Myocyte (in vitro differentiated cells): ENCODE data around the gene EPO. TPM values are rescaled to one million over a fixed set of nuclear protein-coding genes. Genes with fewer than 3 reads are reported as not detected.

Experiments used
- DNase-seq: peaks from one replicate; pipeline ENCODE4 v3.0.0-alpha.2; 2012; ENCODE audit warnings: low read depth
- polyA plus RNA-seq: library from polyadenylated mRNA; unstranded; fragments of >200 nt; gene quantifications from one replicate; pipeline ENCODE4 v1.2.1, GENCODE V29; 2012; ENCODE audit warnings: missing spikeins
- total RNA-seq: library from RNA; depleted of rRNA; stranded (reverse); fragments of >200 nt; gene quantifications from 2 replicates; pipeline ENCODE4 v1.2.3, GENCODE V29; 2014

The EPO gene
- 0.16 and 0.88 TPM in 2 replicates for total RNA-seq
- polyA plus RNA-seq = 0.18 TPM

DNA sequence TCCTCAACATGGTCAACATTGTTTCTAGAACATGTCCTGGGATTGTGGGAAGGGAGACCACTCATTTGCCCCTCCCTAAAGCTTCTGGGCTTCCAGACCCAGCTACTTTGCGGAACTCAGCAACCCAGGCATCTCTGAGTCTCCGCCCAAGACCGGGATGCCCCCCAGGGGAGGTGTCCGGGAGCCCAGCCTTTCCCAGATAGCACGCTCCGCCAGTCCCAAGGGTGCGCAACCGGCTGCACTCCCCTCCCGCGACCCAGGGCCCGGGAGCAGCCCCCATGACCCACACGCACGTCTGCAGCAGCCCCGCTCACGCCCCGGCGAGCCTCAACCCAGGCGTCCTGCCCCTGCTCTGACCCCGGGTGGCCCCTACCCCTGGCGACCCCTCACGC lies at the start of gene EPO:
TSS of gene EPO (plus strand) at position 190 of the 392 bp plus-strand sequence. CDS start 513 bp downstream, outside the sequence.
- no peak for DNase-seq

DNA sequence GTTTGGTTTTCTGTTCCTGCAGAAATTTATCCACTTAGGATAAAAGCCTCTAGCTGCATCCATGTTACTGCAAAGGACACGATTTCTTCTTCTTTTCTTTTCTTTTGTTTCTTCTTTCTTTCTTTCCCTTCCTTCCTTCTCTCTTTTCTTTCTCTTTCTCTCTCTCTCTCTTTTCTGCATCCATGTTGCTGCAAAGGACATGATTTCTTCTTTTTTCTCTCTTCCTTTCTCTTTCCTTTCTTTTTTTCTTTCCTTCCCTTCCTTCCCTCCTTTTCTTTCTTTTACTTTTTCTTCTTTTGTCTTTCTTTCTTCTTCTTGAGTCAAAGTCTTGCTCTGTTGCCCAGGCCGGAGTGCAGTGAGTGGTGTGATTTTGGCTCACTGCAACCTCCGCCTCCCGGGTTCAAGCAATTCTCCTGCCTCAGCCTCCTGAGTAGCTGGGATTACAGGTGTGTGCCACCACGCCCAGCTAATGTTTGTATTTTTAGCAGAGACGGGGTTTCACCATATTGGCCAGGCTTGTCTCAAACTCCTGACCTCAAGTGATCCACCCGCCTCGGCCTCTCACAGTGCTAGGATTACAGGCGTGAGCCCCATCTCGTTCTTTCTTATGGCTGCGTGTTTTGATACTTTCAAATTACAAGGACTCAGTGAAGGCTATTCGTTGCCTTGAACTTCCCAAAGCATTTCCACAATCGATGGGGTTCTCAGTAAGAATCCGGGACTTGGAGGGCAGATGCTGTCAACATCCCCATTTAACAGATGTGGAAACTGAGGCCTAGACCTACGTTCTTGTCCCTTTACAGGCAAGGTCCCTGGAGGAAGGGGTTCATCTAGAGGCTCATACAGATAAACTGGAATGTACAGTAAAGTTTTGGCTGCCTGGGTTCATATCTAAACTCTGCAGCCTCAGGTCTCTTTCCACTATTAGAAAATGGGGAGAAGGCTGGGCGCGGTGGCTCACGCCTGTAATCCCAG lies 48.6 kb upstream of the EPO start:
- no peak for DNase-seq

DNA sequence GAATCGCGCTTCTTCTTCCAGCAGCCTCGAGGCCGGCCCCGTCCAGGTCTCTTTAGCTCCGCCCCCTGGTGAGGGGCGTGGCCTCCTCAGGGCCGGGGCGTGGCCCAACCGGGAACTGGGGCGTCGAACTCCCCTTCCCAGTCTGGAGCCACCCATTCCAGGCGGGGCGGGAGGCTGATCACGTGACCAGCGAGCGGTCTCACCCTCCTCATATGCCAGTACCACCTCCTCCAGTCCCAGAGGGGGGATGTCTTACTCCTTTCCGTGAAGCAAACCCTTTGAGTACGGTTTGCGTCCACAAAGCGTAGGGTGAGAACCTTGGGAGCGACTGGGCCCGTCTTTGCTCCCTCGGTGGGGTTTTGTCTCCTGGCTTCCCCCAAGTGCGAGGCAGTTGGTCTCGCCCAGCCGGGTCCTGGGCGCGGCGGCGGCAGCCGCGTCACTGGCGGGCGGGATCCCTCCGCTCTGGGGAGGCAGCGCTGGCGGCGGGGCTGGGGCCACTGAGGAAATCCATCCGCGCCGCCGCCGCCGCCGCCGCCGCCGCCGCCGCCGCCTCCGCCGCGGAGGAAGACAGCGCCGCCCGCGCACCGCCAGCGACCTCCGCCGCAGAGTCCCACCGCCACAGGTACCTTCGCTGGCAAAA lies 46.8 kb upstream of the EPO start, which contains the start of gene GNB2:
TSS of gene GNB2 (plus strand) at position 439 of the 640 bp plus-strand sequence. CDS start 2,526 bp downstream, outside the sequence.
- DNase-seq = peak; percentile 100

DNA sequence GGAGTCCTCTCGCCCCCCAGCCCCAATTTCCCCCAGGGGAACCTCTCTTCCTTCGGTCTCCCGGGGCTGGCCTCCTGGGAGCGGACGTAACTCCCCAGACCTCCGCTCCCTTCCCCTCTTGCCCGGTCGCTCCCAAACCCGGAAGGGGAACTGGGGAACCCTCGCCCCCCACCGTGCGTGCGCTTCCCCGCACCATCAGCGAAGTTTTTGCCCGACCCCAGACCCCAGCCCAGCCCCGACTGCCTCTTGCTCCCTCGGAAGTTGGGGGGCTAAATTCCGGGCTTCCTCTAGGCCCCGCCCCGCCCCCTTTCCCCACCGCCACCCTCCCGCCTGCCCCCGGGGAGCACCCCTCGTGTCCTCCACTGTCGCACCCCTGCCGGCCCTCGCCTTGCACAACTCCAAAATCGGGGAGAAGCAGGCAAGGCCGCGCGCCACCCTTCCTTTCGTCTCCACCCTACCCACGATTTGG lies 46.3 kb upstream of the EPO start:
- DNase-seq = peak; percentile 39

DNA sequence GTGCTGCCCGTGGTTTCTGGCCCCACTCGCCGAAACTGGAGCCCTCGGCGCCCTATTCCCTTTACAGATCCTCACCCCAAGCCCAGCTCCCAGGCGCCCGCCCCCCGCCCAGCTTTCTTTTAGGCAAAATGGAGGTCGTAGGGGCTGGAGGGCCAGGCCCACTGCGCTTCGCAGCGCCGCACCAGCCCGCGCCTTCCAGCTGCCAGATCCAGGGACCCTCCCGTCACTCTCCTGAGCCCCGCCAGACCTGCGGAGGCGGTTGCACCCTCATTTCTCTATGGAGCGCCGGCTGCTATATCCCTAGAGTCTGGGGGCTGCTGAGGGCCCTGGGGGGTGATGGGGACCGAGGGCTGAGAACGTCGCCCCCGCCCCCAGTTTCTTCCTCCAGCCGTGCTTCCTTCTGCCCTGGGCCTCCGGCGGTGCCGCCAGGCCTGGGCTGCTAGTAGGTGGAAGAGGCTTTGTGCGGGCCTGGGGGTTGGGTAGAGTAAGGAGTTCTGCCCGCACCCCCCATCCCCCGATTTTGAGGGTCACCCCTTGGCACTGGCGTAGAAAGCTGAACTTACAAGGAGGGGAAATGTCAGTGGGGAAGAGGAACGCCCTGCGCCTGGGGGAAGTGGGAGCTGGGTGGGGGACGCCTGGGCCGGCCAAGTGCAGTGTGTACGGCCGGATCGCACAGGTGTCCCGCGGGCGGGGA lies 45.7 kb upstream of the EPO start:
- peak; percentile 28 for DNase-seq

DNA sequence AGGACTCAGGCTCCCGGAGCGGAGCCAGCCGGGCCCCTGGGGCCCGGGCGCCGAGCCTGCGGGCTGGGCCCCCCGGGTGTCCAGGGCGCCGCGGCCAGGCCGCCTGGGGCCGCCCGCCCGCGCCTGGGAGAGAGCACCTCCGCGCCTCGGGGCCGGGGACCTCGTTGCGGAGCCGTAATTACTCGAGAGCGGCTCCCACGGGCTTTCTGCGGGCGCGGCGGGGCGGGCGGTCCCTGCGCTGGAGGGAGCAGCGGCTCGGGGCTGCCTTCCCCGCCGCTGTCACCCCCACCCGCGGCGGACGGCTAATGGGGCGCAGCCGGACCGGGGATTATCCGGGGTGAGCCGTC lies 45.2 kb upstream of the EPO start:
- DNase-seq = peak; percentile 36

DNA sequence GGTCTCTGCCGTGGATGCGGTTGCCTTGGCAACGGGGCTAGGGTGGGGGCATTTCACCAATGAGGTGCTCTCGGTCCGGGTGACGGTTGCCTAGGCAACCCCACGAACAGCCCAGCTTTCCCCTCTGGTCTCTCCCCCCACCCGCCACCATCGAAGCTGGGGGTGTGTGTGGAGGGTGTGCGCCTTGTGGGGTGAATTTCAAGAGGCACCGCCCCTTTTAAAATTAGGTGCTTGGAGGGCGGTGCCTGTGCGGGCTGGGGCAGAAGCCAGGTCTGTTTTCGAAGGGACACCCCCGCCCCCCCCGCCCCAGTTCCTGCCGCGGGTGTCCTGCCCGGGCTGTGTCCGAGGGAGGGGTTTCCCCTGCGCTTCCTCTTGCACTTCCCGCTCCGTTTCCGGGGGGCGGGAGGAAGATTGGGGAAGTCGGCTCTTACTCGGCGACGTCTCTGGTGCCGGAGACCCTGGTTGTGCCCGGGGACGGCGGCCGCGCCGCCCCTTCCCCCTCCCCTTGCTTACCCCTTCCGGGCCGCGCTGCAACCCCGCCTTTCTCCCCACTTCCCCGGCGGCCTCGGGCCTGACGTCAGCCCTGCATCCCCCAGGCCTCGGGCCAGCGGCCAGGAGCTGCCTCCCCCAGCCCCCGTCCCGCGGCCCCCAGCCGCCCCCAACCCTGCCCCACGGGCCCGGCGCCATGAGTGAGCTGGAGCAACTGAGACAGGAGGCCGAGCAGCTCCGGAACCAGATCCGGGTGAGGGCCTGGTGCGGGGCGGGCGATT lies 44.5 kb upstream of the EPO start:
- DNase-seq = peak; percentile 62

DNA sequence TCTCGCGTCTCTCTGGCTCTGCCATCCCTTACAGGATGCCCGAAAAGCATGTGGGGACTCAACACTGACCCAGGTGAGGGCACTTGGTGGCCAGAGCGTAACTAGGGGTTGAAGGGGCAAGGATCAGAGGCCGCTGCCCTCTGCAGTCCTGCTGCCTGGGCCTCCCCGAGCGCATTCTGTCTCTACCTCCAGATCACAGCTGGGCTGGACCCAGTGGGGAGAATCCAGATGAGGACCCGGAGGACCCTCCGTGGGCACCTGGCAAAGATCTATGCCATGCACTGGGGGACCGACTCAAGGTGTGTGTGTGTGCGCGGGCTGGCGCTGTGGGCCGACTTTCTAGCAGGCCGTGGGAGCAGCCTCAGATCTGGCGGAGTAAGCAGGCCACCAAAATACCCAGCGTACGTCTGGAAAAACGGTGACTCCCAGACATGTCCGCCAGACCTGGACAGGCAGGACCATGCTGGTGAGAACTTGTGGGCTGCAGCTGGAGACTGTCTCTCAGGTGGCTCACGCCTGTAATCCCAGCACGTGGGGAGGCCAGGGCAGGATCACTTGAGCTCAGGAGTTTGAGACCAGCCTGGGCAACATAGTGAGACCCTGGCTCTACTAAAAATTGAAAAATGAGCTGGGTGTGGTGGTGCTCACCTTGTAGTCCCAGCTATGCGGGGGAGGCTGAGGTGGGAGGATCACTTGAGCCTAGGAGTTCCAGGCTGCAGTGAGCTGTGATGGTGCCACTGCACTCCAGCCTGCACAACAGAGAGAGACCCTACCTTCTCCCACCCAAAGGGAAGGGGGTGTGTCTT lies 43.6 kb upstream of the EPO start:
- no peak for DNase-seq

DNA sequence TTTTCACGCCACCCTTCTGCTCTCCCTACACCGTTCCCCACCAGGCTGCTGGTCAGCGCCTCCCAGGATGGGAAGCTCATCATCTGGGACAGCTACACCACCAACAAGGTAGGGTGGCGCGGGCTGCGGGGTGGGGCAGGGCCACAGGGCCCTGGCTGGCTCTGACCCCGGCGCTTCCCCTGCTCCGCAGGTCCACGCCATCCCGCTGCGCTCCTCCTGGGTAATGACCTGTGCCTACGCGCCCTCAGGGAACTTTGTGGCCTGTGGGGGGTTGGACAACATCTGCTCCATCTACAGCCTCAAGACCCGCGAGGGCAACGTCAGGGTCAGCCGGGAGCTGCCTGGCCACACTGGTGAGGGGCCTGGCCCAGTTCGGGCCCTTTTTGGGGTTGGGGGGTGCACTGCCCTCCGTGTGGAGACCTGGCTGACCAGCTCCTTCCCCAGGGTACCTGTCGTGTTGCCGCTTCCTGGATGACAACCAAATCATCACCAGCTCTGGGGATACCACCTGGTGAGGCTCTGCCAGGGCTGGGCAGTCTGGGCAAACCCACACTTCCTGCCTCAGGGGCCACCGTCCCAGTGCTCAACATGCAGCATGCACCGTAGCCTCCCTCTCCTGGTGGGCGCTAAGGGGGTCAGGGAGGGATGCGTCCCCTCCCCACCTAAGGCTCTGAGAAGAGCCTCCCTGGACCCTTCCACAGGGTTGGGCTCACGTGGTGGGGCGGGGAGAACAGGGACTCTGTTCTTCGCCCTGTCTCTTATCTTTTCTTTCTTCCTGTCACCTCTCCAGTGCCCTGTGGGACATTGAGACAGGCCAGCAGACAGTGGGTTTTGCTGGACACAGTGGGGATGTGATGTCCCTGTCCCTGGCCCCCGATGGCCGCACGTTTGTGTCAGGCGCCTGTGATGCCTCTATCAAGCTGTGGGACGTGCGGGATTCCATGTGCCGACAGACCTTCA lies 42.7 kb upstream of the EPO start:
- no peak for DNase-seq

DNA sequence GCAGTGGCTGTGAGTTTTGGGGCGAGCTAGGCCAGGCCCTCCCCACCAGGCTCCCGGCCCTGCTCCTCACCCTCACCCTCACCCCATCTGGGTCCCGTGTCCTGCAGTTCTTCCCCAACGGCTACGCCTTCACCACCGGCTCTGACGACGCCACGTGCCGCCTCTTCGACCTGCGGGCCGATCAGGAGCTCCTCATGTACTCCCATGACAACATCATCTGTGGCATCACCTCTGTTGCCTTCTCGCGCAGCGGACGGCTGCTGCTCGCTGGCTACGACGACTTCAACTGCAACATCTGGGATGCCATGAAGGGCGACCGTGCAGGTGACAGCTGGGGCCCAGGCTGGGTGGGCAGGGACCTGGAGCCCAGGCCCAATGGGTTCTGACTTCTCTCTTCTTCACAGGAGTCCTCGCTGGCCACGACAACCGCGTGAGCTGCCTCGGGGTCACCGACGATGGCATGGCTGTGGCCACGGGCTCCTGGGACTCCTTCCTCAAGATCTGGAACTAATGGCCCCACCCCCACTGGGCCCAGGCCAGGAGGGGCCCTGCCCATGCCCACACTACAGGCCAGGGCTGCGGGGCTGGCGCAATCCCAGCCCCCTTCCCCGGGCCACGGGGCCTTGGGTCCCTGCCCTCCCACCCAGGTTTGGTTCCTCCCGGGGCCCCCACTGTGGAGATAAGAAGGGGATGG lies 41.8 kb upstream of the EPO start:
- no peak for DNase-seq

DNA sequence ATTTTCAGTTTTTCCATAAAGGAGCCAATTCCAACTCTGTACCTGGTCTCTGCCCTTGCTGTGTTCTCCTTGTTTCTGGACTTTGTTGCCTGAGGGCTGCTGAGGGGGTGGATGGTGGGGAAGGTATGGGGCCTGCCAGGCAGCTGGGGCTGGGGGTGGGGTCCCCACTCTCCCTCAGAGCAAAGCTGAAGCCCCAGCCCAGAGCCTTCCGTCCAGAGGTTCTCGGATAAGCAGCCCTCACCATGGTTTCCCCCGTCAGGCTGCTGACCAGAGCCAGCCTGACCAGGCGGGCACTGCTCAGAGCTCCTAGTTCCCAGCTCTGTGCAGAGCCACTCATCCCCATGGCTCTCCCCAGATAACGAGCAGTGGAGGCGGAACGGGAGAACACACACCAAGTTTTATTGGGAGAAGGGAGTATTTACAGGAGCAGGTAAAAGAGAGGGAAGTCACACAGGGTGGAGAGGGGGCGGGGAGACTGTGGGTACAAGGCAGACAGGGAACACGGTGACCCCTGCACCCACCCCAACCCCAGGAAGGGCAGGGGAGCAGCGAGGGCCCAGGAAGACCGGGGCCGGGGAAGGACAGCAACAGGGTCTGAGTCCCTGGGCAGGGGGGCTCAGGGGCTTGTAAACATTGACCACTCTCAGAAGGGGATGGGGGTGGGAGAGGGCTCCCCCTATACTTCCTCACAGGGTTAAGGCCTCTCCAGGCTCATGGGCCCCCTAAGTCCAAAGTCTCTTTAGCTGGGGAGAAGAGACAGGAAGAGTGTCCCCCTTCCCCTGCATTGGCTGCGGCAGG lies 40.9 kb upstream of the EPO start:
- DNase-seq = no peak

DNA sequence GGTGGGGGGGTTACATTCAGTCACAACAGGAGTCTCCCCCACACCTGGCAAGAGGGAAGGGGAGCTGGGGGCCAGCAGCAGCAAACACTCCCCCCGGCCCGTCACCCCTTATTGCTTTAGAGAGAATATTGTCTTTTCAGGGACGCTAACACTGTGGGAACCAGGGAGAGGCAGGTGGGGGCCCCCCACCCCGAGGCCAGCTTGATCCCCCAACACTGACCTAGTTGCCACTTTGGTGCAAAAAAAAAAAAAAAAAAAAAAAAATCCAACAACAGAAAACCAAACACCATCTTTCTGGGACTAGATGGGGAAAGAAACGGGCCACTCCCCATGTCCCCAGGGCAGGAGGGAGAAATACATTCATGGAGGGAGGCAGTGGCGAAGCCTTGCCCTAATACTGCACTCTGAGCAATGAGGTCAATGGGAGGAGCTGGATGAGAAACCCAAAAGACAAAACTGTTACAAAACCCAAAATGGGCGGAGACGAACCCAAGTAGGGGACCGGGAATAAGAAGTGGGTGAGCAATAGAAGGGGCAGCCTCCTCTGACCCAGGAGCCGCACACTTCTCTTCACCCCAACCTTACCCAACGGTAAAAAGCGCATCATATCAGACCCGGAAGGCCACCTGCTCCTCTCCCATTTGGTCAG lies 40.2 kb upstream of the EPO start:
- no peak for DNase-seq

DNA sequence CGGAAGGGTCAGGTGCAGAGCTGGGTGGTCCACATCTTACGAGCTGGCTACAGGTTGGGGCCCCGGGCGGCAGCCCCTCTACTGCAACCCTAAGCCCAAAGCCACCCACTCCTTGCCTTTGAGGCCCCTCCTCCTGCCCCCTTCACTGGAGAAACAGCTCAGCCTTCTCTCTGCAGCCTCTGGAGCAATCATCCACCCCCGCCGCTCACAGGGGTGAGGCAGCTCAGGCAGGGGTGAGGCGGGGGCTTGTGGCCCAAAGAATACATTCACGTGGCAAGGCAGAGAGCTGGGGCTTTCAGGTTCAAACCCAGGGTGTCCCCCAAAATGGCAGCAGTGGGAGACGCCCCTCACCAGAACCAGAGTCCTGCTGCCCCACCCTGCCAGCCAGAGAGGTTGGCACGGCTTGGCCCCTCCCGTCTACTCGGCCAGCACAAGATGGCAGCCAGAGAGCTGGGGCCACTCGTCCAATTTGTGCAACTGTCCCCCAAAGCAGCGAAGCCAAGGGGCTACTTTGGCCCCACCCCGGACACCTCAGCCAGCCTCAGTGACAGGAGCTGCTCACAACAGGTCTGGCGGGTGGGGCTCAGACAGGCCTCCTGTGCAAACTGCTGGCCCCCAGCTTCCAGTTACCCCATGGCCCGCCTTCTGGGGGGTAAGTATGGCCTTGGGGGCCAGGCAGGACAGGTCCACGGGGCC lies 39.5 kb upstream of the EPO start:
- no peak for DNase-seq

DNA sequence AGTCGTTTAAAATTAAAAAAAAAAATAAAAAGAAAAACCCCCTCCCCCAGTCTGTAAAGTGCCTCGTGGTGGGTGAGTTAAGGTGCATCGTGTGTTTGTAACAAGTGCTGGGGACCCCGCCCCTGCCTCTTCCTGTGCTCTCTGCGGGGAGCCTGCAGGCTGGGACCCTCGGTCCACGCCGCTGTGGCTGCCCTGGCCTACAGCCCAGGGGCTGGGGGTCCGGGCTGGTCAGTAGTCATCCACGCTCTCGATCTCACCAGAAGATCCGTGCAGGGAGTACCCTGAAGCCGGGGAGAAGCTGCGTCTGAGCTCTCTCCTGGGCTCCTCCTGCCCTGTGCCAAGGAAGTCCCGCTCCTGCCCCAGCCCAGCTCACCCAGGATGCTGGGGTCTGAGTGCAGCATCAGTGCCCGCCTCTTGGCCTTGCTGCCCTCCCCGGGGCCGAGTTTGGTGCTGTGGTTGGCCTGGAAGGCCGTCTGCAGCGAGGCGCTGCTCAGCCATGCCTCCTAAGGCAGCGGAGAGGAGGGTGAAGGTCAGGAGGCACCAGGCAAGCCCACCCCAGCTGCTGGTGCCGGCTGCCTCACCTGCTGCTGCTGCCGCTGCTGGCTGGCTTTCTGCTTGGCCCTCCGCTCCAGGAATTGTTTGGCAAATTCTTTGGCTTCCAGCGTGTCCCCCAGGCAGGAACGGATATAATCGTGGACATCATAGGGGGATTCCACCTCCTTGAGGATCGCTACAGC lies 38.6 kb upstream of the EPO start:
- no peak for DNase-seq

DNA sequence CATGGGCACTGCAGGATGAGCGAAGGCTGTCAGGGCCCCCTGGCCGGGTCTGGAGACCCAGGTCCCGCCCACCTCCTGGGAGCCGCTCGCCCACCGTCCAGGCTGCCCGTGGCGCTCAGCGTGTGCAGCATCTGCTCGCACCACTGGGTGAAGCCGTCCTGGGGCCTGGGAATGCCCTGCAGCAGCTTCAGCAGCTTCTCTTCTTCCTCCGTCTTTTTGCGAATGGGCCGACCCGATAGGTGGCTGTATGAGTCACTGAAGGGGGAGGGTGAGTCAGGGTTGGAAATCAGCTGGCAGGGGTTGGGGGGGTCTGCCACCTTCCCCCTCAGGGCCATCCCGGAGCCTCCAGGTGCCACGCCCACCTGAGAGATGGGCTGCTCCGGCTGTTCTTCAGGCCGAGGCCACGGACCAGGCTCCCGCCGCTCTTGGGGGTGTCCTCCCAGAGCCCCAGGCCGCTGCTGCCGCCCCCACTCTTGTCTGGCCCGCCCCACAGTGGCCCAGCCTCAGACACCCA lies 38.0 kb upstream of the EPO start:
- DNase-seq = no peak
